Dermis blood vessel endothelial cell (primary cell): ENCODE results near the gene TET3. TPM values are rescaled to one million over a fixed set of nuclear protein-coding genes. Genes with fewer than 3 reads are reported as not detected.

Source experiments
- DNase-seq: peaks from one replicate; pipeline ENCODE4 v3.0.0; 2010
- total RNA-seq: library from RNA; depleted of rRNA; stranded (reverse); fragments of >200 nt; gene quantifications from 2 replicates; pipeline ENCODE4 v1.2.3, GENCODE V29; 2014

Gene TET3
- total RNA-seq, 1 donor from 2014 or later, result 7.0 TPM

DNA sequence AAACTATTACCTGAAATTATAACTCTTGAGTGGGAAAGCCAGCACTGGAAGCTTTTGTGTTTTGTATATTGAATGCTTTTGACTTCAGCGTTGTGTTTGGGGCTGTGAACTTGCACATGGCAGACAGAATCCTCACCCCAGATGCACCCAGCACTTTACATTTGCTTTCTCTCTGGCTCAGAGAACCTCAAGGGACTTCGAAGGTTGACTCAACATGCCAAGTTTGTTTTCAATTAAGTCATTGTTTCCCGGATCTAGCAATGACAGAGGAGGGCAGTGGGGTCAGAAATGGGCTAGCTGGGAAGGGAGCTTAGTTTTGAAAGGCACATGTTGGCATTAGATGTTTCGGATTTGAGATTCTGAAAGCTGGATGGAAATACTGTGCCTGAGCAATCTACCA is 22.4 kb downstream of the TET3 start:
- no peak for DNase-seq

DNA sequence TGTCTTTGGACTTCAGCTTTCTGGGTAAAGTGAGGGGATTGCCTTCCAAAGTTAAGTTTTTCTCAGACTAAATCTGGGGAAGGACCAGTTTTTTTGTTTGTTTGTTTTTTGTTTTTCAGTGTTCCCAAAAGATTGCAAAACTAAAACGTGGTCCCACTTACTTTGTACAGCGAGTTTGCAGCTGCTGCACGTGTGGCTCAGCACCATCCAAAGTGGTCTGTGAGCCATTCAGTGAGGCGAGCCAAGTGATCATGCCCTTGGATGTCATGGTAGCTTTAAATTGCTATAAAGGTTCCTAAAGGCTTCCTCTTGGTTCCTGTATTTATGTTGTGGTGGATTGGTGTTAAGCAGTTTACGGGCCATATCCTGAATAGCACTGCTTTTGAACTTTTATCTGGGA is 23.0 kb downstream of the TET3 start:
- no peak for DNase-seq

DNA sequence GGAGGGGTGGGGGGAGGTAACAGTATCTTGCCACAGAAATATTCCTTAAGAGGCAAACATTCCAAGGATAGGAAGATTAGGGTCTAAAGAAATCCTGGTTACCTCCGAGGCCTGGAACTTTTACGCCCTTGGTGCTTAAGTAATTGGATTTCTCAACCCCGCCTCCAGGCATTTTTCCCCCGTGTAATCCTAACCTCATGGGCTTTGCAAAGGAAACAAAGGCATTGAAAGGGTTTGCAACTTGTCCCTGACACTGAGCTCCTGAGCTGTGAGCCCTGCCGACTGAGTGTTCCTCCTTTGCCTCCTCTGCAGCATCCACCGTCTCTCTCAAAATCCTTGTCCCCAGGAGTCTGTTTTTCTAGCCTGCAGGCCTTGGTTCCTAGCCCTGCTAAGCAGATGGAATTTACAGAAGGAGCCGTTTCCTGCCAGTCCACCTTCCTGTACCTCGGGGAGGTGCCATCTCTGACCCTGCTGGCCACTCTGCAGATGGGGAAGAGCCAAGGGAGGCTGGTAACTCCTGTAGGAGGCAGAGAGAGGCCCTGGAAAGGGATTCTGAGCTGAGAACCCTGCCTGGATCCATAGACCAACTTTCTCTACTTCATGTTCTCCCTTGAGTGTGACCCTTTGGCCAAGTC is 24.2 kb downstream of the TET3 start:
- DNase-seq, result no peak

DNA sequence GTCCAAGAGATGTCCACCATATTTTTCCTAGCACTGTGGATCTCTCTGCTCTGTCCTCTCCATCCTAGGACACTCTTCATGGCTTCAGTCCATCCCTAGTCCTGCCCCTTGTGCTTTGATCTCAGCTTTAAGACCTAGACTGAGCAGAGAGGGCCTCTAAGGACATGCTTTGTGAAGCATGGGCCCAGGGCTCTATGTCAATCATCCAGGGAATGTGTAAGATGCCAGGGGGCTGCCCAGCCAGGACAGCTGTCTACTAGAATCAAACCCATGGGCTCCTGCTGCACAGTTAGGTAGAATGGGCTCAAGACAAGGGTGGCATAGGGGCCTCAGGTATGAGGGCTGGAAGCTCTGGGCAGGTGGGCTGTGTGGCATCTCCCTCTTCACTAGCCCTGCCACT is 24.9 kb downstream of the TET3 start:
- no peak for DNase-seq

DNA sequence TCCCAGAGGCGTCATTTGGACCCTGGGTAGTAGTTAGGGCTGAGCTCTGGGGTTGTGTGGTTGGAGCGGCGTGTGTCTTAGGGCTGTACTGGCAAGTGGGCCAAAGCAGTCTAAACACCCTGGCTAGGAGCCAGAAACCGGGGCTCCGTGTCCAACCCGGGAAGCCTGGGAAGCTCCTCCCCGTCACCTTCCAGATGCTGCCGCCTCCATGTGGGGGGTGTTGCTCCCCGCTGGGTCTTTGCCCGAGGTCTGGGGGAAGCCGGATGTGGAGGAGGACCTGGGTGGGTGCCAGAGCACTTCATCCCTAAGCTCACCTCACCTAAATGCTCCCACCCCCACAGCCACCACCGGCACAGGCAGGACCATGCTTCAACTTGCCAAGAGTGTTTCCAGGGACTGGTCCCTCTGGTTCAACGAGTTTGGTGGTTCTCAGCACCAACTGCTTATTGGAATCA is 25.4 kb downstream of the TET3 start:
- DNase-seq, result peak; percentile 34

DNA sequence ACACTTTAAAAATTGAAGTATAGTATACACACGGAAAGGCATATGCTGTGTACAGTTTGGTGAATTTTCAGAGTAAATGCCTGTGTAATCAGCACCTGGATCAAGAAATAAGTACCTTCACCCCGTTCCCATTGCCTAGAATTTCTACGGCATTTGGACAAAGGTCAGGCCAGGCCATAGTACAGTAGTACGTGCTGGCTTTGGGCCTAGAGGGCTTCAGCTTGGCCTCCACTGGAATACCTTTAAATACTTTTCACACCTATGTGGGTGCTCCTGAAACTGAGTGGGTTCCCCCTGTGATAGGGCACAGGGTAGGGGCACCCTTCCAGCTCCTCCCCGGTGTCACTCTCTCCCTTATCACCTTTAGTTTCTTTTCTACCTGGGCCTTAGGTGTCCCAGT is 26.5 kb downstream of the TET3 start:
- DNase-seq, result no peak

DNA sequence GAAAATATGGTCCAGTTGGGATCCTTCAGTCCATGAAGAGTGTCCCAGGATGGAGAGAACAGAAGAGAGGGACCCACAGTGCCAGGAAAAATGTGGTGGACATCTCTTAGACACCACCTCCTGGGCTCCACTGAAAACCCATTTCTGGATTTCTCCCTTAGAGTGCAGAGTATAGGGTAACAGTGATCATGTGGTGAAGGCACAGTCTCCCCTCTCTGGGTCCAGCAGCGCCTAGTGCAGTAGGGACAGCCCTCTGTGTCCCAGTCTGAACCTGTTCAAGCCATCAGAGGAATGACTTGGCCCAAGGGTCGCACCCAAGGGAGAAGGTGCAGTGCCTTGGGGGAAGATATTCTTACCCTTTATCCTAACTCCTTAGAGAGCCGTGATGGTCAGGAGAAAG is 30.1 kb downstream of the TET3 start:
- no peak for DNase-seq

DNA sequence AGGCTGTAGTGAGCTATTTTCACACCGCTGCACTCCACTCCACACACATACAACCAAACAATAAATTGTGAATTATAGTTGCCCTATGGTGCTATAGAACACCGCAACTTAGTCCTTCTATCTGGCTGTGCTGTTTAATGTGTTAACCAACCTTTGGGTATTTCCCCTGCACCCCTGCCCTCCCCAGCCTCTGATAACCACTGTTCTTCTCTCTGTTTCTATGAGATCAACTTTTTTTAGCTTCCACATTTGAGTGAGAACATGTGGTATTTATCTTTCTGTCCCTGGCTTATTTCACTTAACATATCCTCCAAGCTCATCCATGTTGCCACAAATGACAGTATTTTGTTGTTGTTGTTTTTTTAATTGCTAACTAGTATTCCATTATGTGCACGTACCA is 32.5 kb downstream of the TET3 start:
- no peak for DNase-seq

DNA sequence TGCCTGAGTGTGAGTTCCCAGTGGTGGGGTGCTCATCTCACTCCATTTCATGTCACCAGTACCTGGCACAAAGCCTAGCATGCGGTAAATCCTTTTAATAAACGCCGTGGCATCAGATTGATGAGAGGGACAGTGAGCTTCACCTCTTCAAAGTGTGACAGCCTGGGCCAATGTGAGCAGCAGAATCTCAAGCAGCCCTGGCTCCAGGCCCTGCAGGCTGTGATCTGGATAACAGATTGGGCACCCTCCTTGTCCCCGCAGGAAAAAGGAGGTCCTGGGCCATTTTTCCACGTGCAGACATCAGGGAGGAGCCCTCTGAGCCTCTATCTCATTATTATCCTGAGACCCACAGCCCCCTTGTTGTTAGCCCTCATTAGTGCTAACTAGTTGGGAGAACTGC is 34.8 kb downstream of the TET3 start:
- DNase-seq, result no peak

DNA sequence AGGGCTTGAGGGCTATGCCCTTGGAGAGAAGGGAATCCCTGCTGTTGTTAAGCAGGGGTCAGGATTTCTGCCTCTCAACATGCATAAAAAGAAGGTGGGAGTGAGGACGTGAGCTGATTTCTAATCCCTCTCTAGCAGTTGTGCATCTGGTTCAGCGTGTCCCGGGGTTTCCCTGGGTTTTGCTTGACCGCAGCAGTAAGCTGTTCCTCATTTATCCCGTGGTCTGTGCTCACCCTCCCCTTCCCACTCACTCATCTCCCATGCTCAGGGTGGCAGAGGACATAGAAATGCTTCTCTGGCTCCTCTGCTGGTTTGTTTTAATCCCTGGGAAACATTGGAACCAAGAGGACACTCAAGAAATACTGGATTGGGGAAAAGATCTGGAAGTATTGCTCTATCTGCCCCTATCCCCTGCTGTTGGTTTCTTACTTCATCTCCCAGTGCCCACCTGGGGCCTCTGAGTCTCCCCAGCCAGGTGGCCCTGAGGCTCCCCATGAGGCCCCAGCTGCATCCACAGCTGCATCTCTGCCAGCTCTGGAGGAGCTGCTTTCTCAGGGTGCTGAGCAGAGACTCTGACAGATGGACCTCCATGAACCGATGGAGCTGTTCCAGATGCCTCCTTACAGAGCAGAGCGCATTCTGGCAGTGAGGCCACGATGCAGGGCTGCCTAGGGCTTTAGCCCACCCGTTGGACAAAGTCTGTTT is 36.1 kb downstream of the TET3 start:
- no peak for DNase-seq

DNA sequence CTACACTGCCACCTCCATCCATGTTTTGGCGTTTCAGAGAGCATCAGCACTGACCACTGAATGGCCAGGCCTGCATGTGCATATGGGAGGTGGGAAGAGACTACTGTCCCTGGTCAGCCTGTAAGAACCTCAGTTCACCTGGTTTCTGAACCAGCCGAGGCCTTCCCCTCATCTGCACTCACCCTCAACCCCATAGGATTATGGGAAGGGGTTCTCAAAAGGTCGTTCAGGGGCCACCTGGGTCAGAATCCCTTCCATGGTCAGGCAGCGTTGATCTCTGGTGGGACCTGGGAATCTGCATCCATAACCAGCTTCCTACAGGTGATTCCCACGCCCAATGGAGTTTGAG is 36.7 kb downstream of the TET3 start:
- no peak for DNase-seq

DNA sequence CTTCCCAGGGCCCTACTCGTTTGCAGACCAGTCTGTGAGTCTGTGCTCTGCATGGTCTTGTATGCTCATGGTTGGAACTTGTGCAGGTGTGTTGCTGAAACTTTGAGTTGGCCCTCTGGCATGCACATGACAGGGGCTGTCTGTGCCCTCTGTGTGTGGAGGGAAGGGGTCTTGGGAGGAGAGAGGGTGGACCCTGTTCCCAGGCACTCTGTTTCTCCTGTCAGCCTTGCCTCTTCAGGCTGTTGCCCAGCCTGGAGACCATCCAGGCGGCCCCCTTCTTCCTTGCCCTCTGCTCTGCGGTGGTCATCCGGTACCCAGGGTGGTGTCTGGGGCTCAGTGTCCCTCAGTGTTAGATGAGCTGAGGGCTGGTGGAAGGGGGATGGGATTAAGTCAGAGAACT is 39.5 kb downstream of the TET3 start:
- no peak for DNase-seq

DNA sequence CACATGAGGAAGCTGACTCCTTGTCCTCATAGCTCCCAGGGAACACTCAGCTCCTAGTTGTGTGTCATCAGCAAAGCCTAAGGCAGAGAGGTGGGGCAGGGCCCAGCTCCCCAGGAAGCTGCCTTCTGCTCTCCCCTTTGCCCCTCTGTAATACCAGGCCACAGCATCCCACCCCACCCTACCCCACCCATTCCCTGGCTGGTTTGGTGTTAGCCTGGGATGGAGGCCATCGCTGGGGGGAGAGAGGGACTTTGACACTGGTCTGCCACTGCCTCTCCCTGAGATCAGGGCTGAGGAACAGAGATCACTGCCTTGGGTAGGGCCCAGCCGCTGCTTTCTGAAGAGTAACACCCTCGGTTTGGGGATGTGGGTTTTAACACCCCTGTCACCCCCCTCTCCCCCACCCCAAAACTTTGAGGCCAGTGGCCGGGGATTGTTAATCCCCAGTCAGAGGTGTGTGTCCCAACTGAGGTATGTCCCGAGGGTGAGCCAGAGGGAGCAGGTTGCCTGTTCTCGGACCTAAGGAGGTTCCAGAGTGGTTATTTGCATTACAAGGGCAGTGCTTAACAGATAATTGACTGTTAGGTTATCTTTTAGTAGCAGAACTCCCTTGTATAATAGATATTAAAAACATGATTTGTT is 41.4 kb downstream of the TET3 start:
- DNase-seq, result no peak

DNA sequence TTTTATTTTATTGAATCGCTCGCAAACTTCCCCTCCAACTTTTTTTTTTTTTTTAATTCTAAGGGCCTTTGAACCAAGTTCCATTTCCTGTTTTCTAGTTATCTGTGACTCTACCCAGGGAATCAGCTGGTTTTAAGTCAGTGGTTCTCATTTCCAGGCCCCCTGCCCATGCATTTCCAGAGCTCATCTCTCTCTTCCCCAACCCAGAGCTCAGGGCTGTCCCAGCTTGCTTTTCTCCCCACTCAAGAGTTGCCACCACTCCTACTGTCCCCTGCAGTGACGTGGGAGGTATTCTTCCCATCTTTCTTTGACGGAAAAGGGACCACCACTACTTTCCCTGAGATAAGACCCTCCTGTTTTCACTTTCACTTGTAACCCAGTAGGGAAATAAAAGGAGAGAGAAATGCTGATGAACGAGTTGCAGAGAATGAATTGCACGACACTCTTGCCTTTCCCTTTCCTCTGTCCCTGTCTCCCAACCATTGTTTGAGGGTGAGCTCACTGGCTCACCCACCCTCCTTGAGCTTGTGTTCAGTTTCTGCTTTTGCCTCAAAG is 42.1 kb downstream of the TET3 start:
- DNase-seq, result no peak

DNA sequence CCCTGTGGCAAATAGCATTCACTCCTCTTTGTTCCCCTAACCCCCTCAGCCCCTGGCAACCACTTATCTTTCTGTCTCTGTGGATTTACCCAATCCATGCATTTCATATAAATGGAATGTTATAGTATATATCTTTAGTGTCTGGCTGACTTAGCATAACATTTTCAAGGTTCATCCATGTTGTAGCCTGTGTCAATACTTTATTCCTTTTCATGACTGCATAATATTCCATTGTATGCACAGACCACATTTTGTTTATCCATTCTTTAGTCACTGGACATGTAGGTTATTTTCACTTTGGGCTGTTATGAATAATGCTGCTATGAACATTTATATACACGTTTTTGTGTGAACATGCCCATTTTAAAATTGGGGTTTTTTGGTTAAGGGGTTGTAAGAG is 42.8 kb downstream of the TET3 start:
- no peak for DNase-seq

DNA sequence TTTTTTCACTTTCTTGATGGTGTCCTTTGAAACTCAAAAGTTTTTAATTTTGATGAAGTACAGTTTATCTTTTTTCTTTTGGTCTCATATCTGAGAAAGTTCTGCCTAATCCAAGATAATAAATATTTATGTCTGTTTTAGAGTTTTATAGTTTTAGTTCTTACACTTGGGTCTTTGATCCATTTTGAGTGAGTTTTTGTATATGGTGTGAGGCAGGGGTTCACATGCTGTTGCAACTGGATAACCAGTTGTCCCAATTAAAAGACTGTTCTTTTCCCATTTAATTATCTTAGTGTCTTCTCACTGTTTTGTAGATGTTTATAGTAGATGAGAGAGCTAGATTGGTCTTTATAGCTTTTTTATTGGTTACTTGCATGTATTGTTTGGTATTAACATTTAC is 43.6 kb downstream of the TET3 start:
- DNase-seq, result no peak

DNA sequence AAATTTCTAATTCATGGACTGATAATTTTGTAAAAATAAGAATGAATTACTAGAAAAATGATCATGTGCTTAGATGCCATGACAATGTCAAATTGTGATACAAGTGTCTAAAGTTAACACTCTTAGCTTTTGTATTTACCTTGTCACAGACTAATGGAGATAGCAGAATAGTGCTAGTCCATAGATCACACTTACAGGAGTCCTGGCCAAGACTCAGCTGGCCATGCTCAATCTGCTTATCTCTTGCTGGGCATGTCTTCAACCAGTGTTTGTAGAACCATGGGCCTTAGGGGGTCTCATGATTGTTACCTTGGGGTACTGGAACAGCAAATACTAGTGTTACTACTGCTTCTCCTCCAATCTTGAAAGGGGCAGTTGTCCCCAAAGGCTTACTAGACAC is 44.0 kb downstream of the TET3 start:
- no peak for DNase-seq

DNA sequence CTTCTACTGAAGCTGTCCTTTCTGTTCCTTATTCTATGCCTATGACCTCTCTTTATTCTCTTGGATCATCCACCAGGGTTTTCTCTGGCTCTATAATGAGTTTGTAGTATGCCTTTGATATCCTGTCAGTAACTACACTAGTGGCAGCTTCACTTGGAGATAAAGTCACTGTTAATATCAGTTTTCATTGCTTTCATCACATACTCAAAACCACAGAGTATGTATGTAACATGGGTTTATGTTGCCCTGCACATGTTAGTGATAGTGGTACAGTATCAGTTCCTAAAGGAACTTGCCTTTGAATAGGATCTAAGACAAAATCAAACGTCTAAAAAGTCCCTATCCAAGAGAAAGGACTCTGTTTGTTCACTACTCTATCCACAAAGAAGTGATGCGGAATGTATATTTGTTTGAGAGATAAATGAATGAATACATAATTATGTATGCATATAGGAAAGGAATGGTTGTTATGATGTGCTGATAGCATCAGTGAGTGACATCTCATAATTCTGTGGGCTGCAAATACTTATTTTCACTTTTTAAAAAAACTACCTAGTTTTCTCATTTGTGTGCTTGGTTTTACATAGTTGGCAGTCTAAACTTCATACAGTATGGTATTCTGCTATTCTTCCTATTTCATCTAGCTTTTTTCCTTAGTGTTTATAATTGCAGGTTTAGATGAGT is 45.1 kb downstream of the TET3 start:
- no peak for DNase-seq

DNA sequence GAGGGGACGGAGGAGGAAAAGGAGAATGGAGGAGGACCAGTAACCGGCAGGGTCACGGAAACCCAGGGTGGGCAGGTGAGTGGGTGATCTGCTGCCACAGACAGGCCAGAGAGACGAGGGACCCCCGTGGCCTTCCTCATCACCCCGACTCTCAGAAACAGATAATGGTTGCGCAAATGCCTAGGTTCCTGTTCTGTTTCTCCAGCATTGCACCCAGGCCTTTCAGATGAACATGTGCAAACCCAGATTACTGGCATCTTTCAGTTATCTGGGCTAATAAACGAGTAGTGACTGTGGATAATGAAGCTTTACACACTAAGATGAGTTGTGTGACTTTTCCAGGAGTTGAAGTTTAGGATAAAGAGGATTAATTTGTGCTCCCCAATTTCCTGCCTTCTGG is 46.5 kb downstream of the TET3 start:
- DNase-seq, result no peak

DNA sequence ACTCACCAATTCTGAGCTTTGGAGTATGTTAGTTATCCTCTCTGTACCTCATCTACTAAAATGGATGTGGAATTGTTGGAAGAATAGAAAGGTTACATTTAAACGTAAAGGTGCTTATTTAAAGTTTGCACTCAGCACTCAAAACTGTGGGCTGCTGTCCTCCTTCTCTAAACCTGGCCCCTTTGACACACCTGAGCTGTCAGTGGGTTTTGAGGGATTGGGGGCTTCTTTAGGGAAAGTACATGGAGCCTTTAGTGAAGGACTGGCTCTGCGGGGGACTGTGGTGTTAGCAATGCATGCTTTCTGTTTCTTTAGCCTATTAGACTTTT is 47.2 kb downstream of the TET3 start:
- no peak for DNase-seq

DNA sequence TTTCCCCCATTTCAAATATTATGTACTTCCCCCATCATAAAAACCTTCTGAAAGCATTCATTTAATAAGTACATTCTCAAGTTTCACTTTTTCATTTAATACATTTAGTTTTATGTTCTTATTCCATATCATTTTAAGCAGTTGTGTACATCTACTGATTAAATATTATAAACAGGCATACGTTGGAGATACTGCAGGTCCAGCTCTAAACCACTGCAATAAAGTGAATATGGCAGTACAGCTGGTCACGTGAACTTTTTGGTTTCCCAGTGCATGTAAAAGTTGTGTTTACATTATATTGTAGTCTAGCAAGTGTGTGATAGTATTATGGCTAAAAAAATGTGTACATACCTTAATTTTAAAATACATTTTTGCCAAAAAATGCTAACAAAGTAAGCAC is 48.7 kb downstream of the TET3 start:
- DNase-seq, result no peak
